Panc1 (cell line): ENCODE measurements around the gene EMC8. TPM values are rescaled to one million over a fixed set of nuclear protein-coding genes. Genes with fewer than 3 reads are reported as not detected.

Experiments
- ATAC-seq: fragments of 200-7000 bp; cut with Tn5 transposase; 2 replicates; pipeline ENCODE4 v1.9.1; 2020; ENCODE audit warnings: mild to moderate bottlenecking, moderate library complexity
- BruUV-seq: library from RNA; stranded (reverse); fragments of 400-500 nt; replicated peaks from 2 replicates; lab custom pipeline; 2021; lab: Mats Ljungman, UMichigan
- CTCF ChIA-PET: fragments of 300-600 bp; sonication (Branson Sonifier 250); formaldehyde crosslinking; loops from one replicate; lab custom pipeline; 2022; ENCODE audit warnings: antibody characterized with exemption; lab: Charles Lee
- POLR2A ChIA-PET: fragments of 300-600 bp; sonication (Branson Sonifier 250); formaldehyde crosslinking; loops from one replicate; lab custom pipeline; 2022; ENCODE audit warnings: antibody characterized with exemption; lab: Charles Lee
- DNase-seq: peaks from one replicate; pipeline ENCODE4 v3.0.0-alpha.2; 2010; ENCODE audit warnings: low read depth, low spot score
- H3K27ac ChIP-seq: 2 replicates; pipeline ENCODE4 v1.5.1; 2011; ENCODE audit warnings: mild to moderate bottlenecking, low read length, inconsistent platforms
- H3K27me3 ChIP-seq: fragments of 200-500 bp; sonication (Bioruptor generic); 2 replicates; pipeline ENCODE4 v1.6.0; 2014; ENCODE audit warnings: low read length, inconsistent platforms; ENCODE audit not compliant: control insufficient read depth, insufficient read depth
- H3K36me3 ChIP-seq: fragments of 200-500 bp; sonication (Bioruptor generic); 2 replicates; pipeline ENCODE4 v1.5.1; 2014; ENCODE audit warnings: inconsistent platforms, mild to moderate bottlenecking, low read length, moderate library complexity; ENCODE audit not compliant: control insufficient read depth, insufficient read depth
- H3K4me1 ChIP-seq: 2 replicates; pipeline ENCODE4 v1.5.1; 2011; ENCODE audit warnings: inconsistent platforms, mild to moderate bottlenecking, low read length, moderate library complexity; ENCODE audit not compliant: control insufficient read depth, insufficient read depth
- H3K4me3 ChIP-seq, 2 experiments: 2 replicates each; pipeline ENCODE4 v1.5.1; 2011 to 2012; ENCODE audit warnings: low read depth in 2 of 2, low read length in 2 of 2, mild to moderate bottlenecking in 2 of 2, inconsistent platforms in 1 of 2, moderate library complexity in 1 of 2
- H3K9me3 ChIP-seq: fragments of 200-500 bp; sonication (Bioruptor generic); 2 replicates; pipeline ENCODE4 v1.5.1; 2014; ENCODE audit warnings: low read depth, mild to moderate bottlenecking, inconsistent platforms, low read length, moderate library complexity; ENCODE audit not compliant: control insufficient read depth, insufficient read depth
- POLR2AphosphoS5 ChIP-seq: IDR thresholded peaks from 2 replicates; pipeline ENCODE4 v1.6.1; 2012; ENCODE audit warnings: mild to moderate bottlenecking, low read depth, low read length, moderate library complexity
- SIN3A ChIP-seq: IDR thresholded peaks from 2 replicates; pipeline ENCODE4 v1.6.1; 2012; ENCODE audit warnings: low read depth, mild to moderate bottlenecking, low read length, moderate library complexity, borderline replicate concordance; ENCODE audit not compliant: insufficient read depth
- TCF7L2 ChIP-seq: IDR thresholded peaks from 2 replicates; pipeline ENCODE4 v1.6.1; 2011; ENCODE audit warnings: mild to moderate bottlenecking, low read depth, low read length, inconsistent platforms
- in situ Hi-C: cut with HindIII; loops from 2 replicates; pipeline ENCODE4 v1.10.0; 2016; ENCODE audit warnings: low sequenced_read_pairs, low pct_unique_long_range_greater_than_20kb
- intact Hi-C: fragments of 100-400 bp; cut with micrococcal nuclease; formaldehyde crosslinking; loops from one replicate; pipeline ENCODE4 v1.10.0; 2022; ENCODE audit not compliant: unreplicated experiment
- total RNA-seq: library from RNA; stranded (reverse); gene quantifications from one replicate; pipeline ENCODE4 v1.2.1, GENCODE V29; 2021; ENCODE audit not compliant: unreplicated experiment
- TF ChIP-seq, protein P1 (sequence below), 2 experiments: IDR thresholded peaks; 2 replicates each; pipeline ENCODE4 v1.6.1; 2011 to 2012; ENCODE audit warnings: low read depth in 2 of 2, control low read depth in 1 of 2, low read length in 1 of 2, mild to moderate bottlenecking in 1 of 2, moderate library complexity in 1 of 2; ENCODE audit not compliant: insufficient read depth in 1 of 2
- TF ChIP-seq, protein P2 (sequence below): fragments of 450-650 bp; IDR thresholded peaks from 2 replicates; pipeline ENCODE4 v1.5.1; 2017; ENCODE audit warnings: mild to moderate bottlenecking

EMC8 gene
- total RNA-seq, 1 experiment from 2014 or later = 39.1 TPM

DNA sequence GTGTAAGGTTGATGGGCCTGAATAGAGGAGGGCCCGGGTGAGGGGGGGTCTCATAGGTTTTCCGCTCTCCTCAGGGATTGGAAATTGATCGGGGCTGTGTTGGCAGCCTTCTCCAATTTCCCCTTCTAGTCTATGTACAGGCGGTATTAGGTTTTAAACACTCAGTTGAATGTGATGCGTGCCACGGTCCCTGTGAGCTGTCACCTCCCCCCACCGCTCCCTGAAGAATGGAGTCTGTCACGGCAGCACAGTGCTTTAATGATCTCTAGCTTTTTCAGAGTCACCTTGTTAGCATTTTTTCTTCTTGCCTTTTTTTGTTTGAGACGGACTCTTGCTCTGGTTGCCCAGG is 951 bp upstream of the EMC8 start:
- no TSS peak for BruUV-seq
- Histone ChIP-seq H3K4me1 (no peaks in the 10 kb centered on the region), H3K9me3 (no peaks in the 10 kb centered on the region), H3K27ac (peak overlapping the region; percentile 88), H3K4me3 (peak overlapping the region; percentile 95 to 98), H3K27me3 (no peaks in the 10 kb centered on the region), H3K36me3 (peaks cover 32% of the 10 kb centered on the region)
- ChIA-PET CTCF (no interaction called here), POLR2A (no interaction called here)
- intact Hi-C loops = no loop called here
- ATAC-seq (no peak), DNase-seq (no peak)
- in situ Hi-C loops = no loop called here
- no peak for TF ChIP-seq TCF7L2
- TF ChIP-seq POLR2AphosphoS5 = no peak

DNA sequence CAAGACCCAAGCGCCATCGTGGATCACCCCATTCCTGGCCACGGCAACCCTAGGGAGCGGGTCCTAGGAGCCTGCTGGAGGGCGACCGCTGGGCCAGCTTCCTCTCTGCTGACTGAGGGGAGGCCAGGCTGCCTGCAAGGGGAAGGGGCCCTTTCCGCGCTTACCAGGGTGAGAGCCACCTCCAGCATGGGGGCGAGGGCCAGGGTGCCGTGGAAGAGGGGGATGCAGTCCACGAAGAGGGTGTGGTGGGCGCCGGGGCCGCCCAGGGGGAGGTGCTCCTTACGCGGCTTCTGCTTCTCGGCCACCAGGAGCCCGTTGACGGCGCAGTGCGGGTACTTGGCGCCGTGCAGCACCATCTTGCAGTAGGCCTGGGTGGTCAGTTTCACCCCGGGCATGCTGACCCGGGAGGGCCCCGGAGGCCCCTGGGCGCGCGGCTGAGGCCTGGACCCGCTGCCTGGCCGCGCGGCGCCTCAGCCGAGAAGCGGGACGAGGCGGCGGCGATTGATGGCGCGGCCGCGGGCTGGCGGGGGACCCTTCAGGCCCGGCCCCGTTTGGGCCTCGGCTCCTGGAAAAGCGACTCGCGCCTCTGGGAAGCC is 345 bp downstream of the EMC8 start:
- H3K27me3 ChIP-seq = no peaks in the 10 kb centered on the region
- H3K27ac ChIP-seq = peak overlapping the region; percentile 88
- in situ Hi-C loops (no loop called here), intact Hi-C loops (no loop called here)
- peak overlapping the region; percentile 95 to 98 for H3K4me3 ChIP-seq
- CTCF ChIA-PET = no interaction called here
- no peaks in the 10 kb centered on the region for H3K4me1 ChIP-seq
- ATAC-seq (peak; percentile 67), DNase-seq (no peak)
- H3K36me3 ChIP-seq = peaks cover 28% of the 10 kb centered on the region
- POLR2A ChIA-PET = no interaction called here
- TF ChIP-seq TCF7L2 (no peak), SIN3A (no peak), POLR2AphosphoS5 (no peak)
- TF ChIP-seq, protein P1, sequence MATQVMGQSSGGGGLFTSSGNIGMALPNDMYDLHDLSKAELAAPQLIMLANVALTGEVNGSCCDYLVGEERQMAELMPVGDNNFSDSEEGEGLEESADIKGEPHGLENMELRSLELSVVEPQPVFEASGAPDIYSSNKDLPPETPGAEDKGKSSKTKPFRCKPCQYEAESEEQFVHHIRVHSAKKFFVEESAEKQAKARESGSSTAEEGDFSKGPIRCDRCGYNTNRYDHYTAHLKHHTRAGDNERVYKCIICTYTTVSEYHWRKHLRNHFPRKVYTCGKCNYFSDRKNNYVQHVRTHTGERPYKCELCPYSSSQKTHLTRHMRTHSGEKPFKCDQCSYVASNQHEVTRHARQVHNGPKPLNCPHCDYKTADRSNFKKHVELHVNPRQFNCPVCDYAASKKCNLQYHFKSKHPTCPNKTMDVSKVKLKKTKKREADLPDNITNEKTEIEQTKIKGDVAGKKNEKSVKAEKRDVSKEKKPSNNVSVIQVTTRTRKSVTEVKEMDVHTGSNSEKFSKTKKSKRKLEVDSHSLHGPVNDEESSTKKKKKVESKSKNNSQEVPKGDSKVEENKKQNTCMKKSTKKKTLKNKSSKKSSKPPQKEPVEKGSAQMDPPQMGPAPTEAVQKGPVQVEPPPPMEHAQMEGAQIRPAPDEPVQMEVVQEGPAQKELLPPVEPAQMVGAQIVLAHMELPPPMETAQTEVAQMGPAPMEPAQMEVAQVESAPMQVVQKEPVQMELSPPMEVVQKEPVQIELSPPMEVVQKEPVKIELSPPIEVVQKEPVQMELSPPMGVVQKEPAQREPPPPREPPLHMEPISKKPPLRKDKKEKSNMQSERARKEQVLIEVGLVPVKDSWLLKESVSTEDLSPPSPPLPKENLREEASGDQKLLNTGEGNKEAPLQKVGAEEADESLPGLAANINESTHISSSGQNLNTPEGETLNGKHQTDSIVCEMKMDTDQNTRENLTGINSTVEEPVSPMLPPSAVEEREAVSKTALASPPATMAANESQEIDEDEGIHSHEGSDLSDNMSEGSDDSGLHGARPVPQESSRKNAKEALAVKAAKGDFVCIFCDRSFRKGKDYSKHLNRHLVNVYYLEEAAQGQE (IDR thresholded peaks at IDR 0.05; ENCODE audit: insufficient read depth in 1 of 2, low read depth in 2 of 2, low read length in 1 of 2) = no peak
- TF ChIP-seq, protein P2, sequence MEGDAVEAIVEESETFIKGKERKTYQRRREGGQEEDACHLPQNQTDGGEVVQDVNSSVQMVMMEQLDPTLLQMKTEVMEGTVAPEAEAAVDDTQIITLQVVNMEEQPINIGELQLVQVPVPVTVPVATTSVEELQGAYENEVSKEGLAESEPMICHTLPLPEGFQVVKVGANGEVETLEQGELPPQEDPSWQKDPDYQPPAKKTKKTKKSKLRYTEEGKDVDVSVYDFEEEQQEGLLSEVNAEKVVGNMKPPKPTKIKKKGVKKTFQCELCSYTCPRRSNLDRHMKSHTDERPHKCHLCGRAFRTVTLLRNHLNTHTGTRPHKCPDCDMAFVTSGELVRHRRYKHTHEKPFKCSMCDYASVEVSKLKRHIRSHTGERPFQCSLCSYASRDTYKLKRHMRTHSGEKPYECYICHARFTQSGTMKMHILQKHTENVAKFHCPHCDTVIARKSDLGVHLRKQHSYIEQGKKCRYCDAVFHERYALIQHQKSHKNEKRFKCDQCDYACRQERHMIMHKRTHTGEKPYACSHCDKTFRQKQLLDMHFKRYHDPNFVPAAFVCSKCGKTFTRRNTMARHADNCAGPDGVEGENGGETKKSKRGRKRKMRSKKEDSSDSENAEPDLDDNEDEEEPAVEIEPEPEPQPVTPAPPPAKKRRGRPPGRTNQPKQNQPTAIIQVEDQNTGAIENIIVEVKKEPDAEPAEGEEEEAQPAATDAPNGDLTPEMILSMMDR = no peak
- no peaks in the 10 kb centered on the region for H3K9me3 ChIP-seq
- no TSS peak for BruUV-seq

DNA sequence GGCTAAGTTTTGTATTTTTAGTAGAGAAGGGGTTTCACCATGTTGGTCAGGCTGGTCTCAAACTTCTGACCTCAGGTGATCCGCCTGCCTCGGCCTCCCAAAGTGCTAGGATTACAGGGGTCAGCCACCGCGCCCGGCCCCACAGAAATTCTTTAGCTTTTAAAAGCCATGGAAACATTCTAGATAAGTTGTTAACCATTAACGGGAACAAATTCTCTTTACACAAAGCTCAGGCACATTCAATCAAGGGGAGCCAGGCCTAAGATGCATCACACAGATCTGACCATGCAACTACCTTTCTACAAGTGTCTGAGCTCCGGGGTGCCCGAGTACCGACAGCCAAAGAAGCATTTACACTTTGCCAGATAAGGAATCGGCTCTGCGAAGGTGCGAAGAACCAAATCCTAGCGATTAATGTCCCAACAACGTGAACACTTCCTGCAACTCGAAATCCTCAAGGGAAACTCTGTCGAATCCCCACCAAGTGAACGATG is 1.0 kb downstream of the EMC8 start:
- no peak for ATAC-seq
- Histone ChIP-seq H3K27me3 (no peaks in the 10 kb centered on the region), H3K4me1 (no peaks in the 10 kb centered on the region), H3K4me3 (peak overlapping the region; percentile 95 to 98), H3K36me3 (peaks cover 25% of the 10 kb centered on the region), H3K27ac (peak overlapping the region; percentile 88), H3K9me3 (no peaks in the 10 kb centered on the region)
- POLR2A ChIA-PET = no interaction called here
- no peak for TF ChIP-seq SIN3A
- no peak for TF ChIP-seq TCF7L2
- no peak for TF ChIP-seq POLR2AphosphoS5
- TF ChIP-seq, protein P2 = no peak
- TF ChIP-seq, protein P1 (IDR thresholded peaks at IDR 0.05; ENCODE audit: insufficient read depth in 1 of 2, low read depth in 2 of 2, low read length in 1 of 2) = no peak
- CTCF ChIA-PET = no interaction called here
- no TSS peak for BruUV-seq
- intact Hi-C loops (no loop called here), in situ Hi-C loops (no loop called here)
- no peak for DNase-seq
